ENCODE results near the gene MRPL36.

GRCh38 chr5:1797855-1798254 lies 1.8 kb downstream of the MRPL36 start:
- TF ChIP-seq CTCF (optimal IDR thresholded peaks at IDR 0.05 in 1 of 3, IDR thresholded peaks at IDR 0.05 in 1 of 3, conservative IDR thresholded peaks at IDR 0.05 in 1 of 3; ENCODE audit: extremely low read depth in 1 of 3, insufficient read depth in 2 of 3, low read length in 3 of 3) = no peak
- TF ChIP-seq EZH2 (IDR thresholded peaks at IDR 0.05; ENCODE audit: low read length) = no peak

Data from keratinocyte (primary cell).